ENCODE results near the gene DSCAML1.

DSCAML1 gene

DNA sequence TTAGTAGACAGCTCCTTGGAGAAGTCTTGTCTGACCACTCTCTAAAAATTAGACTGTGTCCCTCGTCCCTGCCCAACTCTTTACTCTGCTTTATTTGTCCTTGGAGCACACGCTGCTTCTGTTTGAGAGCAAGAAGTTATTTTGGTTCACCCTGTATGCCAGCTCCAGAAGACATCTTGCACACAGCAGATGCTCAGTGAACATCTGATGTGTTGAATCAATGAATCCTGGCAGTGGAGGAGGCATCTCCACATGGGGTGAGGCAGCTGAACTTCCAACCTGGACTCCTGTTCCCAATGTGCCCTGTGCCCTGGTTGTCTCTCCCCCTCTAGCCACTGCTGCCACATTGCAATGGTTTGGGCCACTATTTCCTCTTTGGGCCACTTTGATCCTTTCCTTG lies 255.8 kb downstream of the DSCAML1 start:
- no peak for DNase-seq

DNA sequence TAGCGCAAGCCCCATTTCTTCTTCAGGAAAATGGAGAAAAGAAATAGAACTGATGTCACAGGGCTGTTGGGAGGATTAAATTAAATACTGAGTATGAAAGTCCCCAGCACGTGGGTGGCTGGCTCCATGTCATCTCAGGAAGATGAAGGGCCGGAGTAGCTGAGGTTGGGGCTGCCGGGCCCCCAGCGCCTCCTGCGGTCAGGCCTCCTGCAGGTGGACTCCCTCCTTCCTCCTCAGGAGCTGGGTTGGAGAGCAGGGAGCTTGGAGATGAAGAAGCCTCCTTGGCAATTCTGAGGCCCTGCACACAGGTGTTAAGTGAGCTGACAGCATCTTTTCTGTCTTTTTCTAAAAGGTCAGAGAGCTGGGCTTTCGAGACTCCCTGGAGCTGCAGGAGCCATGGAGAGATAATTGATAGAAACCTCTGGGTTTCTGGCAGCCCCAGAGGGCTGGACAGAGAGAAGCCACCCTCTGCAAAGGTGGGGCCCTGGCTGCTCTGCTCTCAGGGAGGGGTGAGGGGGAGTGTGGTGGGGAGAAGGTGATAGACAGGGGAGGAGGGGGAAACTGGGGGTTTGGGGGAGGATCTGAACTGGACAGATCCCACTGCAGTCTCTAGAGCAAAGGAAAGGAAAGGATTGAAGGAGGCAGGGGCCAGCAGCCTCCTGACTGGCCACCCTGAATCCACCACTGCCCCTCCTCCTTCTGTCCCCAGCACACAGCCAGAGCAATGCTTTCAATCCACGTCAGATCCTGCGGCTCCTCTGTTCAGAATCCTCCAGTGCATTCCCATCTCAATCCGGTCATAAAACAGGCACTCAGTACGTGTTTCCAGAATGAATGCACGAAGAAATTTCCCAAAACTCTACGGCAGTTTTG lies 258.5 kb downstream of the DSCAML1 start:
- no peak for DNase-seq

DNA sequence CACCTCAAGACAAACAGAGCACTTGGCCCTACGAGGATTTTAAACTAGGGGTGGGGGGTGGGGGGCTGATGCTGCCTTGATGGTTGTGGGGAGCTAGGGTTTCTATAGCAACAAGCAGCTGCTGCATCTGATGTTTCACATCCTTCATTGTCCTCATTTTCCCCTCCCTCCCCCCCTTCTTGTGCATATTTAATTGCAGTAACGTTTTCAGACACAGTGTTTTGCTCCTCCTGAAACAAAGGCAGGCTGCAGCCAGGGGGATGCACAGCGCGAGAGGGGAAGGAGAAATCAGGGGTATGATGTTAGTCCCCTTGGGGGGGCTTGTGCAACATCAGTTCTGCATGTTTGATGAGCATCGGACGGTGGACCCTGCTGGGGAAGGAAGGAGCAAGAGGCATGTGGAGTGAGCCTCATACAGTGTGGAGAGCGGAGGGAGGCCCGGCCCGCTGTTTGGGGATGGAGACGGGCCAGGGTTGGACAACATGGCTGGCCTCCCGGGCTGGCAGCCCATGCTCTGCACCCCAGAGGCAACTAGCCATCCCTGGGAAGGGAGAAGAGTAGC lies 261.1 kb downstream of the DSCAML1 start:
- no peak for DNase-seq

DNA sequence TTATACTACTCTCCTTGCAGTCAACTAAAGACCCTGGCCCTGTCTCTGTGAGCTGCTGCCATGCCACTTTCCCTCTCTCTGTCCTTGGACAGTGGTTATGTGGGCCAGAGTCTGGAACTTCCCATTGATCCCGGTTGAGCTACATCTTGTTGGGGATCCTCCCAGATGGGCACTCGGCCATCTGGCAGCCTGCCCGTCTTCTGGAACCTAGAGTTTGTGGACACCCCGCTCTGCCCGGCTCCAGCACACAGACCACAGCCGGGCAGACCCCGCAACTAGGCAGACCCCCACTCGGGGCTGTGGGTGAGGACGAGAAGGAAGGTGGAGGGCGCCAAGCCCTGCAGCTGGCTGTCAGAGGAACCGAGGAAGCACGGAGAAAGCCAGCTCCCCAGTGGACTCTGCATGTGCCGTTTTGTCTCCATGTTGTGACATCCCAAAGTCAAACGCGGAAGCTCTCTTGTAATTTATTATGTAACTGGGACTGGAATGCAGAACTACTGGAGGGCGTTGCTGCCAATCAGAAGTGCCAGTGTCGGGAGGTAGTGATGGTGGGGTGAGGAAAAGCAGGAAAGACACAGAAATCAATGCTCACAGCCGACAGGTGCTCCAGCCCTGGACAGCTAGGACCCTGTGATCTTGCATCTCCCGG lies 261.7 kb downstream of the DSCAML1 start:
- no peak for DNase-seq

DNA sequence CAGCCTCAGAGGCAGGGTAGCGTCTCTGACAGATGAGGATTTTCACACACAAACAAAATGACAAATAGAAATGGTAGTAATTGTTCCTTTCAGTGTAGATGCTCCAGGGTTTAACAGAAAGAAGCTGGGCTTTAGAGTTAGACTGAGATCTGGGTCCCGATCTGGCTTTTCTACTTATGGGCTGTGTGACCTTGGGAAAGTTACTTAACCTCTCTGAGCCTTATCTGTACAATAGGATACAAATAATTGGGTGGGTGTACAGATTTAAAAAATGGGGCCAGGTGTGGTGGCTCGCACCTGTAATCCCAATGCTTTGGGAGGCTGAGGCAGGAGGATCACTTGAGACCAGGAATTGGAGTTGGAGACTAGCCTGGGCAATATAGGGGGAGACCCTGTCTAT lies 264.4 kb downstream of the DSCAML1 start:
- no peak for DNase-seq

DNA sequence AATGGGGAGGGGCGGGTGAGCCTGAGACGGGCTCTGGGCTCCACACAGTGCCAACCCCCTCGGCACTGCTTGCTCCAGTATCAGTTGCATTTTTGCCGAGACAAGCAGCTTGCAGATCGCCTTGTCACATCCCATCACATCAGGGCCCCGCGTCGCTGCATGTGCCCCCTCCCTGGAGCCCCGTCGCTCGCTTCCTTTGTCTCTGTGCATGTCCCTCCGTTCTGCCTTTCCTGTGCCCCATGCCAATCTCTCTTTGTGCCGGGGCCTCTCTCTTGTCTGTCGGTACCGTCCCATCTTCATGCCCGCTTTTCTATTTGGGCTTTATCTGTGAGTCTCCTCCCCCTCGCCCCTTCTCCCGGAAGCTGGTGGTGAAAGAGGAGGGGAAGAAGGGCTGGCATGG lies 267.2 kb downstream of the DSCAML1 start:
- no peak for DNase-seq

DNA sequence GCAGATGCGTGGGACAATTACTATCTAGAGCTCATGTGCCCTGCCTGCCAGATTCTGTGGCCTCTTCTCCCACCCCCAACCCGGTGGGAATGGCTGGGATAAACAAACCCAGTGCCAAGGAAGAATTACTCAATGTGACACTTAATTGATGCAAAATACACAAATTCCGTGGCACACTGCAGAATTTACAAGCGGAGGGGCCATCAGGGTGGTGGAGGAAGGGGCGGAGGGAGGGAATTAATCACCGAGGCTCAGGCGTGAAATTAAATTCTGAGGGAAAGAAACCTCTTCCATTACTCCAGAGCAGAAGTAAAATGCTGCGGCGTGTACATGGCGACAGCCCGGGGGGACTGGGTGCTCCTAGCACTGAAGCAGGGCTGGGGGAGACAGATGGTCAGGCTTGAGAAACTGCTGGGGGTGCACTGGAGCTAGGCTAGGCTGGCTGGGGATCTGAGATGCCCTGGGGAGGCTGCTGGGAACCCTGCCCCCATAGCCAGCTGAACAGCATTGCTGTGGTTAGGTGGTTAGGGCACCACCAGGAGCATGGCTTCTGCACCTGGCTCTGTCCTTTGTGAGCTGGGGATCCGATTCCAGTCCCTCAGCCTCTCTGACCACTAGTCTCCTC lies 268.8 kb downstream of the DSCAML1 start:
- no peak for DNase-seq

DNA sequence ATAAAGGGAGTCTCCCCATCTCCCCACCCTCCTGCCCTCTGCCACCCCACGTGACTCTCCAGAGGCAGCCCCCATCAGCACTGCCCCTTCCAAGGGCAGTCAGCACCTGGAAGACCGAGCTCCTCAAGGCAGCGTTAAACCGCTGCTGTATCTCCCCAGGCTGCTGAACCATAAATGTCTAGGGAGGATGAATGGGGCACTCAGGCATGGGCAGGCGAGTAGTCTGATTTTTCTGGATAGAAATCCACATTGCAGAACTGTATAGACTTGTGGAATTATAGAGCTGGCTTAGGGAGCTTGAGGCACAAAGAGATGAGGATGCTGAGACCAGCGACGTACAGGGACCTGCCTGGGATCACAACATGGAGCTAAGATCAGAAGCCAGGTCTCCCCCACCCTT lies 269.7 kb downstream of the DSCAML1 start:
- DNase-seq: no peak

DNA sequence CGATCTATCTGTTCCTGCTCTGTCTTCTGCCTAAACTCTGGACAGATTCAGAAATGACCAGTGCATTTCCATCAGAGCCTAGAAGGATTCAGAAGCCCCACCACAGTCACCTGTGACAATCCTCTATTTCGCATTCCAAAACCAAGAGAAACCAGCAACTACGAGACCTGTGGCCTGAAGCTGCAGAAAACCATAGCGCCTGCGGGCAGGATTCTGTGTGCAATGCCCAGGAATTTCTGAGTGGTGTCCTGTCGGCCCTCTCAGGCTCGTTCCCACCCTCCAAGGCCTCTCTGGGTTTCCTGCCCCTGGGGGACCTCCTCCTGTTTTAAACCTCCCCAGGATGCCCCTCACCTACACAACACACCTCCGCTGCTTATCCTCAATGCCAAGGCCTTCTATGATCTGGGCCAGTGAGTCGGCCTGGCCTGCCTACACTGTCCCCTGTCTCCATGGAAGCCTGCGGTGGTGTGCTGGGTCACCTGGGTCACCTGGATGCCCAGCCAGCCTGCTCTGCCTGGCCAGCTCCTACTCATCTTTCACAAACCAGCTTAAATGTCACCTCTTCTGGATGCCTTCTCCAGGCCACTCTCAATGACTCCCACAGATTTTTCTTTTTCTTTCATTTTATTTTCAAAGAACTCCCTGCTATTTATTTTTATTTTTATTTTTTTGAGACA lies 271.0 kb downstream of the DSCAML1 start:
- no peak for DNase-seq

DNA sequence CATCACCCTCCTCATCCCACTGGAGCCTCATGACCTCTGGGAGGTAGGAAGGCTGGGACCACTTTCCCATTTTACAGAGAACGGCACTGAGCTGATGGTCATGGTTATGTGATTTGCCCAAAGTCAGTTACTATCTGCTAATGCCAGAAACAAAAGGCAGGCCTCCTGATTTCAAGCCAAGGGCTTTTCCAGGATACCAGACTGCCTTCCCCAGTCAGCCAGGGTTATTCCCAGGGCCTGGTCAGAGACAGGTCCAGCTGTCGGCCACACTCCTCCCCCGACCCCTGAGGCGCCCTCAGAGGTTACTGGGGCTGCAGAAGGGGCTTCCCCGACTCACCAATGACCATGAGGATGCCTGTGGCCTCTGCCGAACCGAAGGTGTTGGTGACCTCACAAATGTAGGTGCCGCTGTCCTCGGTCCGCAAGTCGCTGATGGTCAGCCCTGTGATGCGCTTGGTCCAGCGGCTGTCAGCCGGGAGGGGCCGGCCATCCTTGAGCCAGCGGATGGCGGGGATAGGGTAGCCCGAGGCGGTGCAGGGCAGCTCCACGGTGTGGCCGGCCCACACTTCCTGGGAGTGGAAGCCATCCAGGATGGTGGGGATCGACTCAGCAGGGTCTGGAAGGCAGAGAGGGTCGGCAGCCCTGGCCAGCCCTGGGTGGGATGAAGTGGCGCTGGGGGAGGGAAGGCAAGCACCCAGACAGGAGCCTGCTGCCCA lies 272.4 kb downstream of the DSCAML1 start:
- DNase-seq: no peak

DNA sequence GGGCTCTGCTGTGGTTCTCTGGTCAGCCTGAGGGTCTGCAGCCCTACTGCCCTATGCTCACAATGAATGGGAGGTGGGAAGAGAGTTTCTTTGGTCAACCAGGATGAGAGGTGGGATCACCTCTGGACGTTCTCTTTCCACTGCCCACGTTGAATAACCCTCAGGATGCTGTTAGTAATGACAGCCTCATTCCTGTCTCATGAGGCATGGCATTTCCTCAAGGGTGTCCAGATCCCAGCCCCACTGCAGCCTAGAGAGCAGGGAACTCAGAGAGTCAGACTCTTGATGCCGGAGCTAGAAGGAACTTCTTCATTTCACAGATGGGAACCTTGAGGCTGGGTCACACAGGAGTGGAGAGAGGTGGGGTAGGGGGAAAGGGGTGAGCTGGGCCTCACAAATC lies 273.3 kb downstream of the DSCAML1 start:
- no peak for DNase-seq

DNA sequence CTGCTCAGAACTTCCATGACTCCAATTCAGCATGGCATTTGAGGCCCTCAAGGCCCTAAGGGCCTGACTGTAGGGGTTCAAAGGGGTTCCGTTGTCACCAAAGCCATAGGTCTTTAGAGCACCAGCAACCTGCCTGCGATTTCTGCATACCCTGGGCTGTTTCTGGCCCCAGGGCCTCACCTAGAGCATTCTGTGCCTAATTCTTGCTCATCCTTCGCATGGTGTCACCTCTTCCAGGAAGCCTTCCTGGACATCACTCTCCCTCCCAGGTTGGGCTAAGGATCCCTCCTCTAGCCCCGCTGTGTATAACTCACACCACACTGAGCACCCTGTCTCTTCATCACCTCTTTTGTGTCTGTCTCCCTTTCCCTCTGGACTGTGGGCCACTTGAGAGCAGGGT lies 275.0 kb downstream of the DSCAML1 start:
- DNase-seq: no peak

DNA sequence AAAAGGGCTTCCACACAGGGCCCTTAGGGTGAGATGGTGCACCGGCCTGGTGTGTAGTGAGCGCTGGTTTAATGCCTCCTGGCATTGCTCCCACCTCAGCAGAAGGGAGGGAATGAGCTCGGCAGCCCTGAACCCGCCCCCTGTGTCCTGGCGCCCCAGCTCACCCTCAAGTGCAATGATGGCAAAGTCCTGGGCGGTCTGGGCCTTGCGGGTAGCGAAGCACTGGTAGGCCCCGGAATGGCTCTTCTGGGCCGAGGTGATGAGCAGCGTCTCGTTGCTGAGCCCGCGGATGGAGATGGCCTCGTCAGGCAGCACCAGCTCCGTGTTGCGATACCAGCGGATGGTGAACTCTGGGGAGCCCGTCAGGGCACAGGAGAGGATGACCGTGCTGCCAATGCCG lies 276.1 kb downstream of the DSCAML1 start:
- DNase-seq: no peak

DNA sequence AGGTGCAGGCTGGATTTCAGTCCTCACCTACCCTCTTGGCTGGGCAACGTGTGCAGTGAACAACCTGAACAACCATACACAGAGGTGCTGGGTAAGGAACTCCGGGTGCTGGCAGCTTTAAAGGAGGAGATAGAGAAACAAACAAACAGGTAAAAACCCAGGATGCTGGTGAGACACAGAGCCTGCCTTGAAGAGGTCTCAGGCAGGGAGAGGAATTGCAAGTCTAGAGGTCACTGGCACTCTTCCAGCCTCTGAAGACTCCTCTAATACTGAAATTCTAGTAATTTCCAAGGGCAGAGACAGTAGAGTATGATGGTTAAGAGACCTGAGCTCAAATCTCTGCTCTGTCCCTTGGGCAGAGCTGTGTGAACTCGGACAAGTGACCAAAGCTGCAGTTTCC lies 276.8 kb downstream of the DSCAML1 start:
- no peak for DNase-seq

DNA sequence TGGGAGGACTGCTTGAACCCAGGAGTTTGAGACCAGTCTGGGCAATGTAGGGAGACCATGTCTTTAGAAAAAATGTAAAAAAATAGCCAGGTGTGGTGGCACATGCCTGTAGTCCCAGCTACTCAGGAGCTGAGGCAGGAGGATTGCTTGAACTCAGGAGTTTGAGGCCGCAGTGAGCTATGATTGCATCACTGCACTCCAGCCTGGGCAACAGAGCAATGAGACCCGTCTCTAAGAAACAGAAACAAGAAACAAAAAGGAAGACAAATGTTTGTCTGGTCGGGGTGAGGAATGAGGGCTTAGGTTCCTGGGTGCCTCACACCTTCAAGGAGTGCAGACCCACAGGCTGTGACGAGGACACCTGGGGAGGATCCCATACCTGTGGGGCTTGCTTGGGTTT lies 277.4 kb downstream of the DSCAML1 start:
- DNase-seq: no peak

DNA sequence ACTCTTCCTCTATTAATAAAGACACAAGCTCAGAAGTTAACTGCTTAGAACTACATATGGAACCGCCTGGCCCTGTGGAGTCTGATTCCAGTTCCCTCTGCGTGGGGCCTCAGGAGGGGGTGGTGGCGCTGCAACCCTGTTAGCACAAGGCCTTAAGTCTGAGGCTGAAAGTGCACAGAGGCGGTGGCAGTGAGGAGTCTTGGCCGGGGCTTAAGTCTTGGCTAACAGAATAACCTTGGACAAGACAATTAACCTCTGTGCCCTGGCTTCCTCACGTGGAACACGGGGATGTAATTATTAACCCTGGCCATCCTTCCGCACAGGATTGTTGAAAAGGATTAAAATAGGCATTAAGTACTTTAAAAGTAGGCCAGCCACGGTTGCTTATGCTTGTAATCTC lies 277.8 kb downstream of the DSCAML1 start:
- no peak for DNase-seq

DNA sequence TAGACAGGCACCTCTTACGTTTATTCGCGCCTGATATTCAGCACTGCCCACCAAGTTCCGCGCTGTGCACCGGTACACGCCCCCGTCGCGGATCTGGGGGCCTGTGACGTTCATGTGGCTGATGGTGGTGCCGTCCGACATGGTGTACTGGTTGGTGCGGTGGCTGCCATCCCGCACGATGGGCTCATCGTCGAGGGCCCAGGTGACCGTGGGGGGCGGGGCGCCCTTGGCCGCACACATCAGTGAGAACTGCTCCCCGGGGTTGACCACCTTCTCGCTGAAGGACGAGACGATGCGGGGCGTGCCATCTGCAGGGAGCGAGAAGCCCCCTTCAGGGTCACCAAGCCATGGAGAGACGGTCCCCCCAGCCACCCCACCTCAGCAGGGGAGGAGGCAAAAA lies 278.6 kb downstream of the DSCAML1 start:
- DNase-seq: no peak

DNA sequence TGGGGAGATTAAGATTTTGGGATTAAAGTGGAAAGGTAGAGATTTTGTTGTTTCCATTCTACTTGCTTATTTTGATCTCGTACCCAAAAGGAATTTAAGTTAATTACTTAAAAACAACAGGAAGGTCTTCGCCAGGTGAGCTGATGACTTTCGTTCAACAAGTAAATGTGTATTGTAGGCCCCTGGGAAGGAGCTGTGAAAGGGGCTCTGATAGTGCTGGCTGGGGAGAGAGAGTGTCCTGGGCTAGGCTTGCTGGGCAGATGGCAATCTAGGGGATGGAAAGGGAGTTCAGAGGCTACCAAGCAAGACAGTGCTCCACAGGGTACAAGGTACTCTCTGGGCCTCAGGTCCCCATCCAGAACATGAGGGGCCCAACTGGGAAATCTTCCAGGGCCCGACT lies 279.9 kb downstream of the DSCAML1 start:
- DNase-seq: no peak

DNA sequence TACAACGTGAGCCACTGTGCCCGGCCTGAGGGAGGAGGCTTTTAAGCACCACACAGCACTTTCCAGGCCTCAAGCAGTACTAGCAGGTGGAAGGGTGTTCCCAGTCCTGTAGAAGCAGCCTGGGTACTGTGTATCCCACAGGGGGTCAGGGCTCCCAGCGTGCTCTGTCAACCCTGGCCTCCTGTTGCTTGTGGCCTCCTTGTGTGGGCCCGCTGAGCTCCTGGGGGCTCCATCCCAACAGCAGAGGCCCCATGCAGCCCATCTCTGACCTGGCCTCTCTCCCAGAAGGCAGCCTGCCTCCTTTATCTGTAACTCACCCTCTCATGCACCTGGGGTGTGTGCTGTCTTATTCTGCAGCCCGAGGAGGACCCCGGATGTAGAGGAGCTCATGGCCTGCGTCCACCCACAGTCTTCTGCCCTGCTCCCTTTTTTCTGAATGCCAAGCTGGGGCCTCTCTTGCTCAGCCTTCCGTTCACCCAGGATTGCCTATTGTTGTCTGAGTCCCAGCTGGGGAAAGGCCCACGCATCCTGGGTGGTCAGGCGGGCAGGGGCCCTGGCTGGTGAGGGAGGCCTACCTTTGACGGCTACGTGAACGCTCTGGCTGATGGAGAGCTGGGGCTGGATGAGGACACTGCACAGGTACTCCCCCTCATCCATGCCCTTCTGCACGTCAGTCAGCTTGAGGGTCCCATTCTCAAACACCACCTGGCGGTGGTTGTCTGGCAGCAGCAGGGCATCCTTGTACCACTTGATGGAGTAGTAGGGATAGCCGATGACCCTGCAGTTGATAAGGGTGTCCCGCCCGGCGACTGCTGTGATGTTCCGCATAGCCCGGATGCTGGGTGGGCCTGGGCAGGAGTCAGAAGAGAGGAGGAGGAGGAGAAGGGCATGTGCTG lies 280.9 kb downstream of the DSCAML1 start:
- DNase-seq: no peak

DNA sequence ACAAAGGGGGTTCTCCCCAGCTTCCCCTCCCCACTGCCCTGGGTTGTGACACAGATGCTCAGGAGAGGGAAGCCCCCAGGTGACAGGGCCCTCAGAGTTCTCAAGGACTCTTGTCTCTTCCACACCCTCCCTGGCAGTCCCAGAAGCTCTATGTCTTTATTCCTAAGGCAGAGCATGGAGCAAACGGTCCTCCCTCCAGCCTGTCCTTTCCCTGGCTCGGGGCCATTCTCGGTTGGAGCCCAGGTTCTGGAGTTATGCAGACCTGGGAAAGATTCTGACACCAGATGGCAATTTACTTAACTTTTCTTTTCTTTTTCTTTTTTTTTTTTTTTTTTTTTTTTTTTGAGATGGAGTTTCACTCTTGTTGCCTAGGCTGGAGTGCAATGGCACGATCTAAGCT lies 282.8 kb downstream of the DSCAML1 start:
- DNase-seq: no peak

DNA sequence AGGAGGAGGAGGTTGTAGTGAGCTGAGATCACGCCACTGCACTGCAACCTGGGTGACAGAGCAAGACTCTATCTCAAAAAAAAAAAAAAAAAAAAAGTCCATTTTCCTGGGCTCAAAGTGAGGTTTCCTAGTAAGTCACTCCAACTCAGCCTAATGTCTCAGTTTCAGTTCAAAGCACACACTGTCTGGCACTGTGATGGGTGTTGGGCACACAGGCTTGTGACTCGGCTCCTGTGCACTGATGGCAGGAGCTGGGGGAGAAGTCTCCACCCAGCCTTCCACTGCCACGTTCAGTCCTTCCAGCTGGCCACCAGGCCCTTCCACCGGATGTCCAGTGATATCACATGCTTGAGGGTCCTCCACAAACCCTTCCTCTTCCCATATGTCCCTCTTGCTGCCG lies 283.4 kb downstream of the DSCAML1 start:
- DNase-seq: no peak

Measured in stimulated activated CD8-positive, alpha-beta memory T cell treated with anti-CD3 and anti-CD28 coated beads, Interleukin-4, amount 100 ng/mL, for 48 hours (primary cell).